ENCODE results near the gene CCDC185. TPM values are rescaled to one million over a fixed set of nuclear protein-coding genes. Genes with fewer than 3 reads are reported as not detected.

The CCDC185 gene
- total and polyA plus RNA-seq, 7 donors: not detected

DNA sequence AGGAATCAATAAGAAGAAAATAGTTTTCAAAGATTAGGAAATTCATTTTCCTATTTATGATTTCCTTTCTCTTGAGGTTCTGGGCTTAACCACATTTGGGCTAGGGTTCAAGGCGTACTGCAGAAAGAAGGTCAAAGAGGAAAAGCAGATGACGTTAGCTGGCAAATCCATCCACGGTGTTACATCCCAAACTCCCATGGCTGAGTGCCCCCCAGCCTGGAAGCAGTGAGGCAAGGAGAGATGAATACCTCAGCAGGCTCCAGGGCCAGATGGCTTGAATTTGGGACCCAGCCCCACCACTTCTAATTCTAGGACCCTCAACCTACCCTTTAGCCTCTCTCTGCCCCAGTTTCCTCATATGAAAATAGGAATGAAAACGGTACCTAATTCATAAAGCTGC is 46.9 kb upstream of the CCDC185 start:
- H3K9me3 ChIP-seq: no peaks in the 10 kb centered on the region
- peaks cover 3% of the 10 kb centered on the region for H3K4me1 ChIP-seq
- TF ChIP-seq, protein P1, sequence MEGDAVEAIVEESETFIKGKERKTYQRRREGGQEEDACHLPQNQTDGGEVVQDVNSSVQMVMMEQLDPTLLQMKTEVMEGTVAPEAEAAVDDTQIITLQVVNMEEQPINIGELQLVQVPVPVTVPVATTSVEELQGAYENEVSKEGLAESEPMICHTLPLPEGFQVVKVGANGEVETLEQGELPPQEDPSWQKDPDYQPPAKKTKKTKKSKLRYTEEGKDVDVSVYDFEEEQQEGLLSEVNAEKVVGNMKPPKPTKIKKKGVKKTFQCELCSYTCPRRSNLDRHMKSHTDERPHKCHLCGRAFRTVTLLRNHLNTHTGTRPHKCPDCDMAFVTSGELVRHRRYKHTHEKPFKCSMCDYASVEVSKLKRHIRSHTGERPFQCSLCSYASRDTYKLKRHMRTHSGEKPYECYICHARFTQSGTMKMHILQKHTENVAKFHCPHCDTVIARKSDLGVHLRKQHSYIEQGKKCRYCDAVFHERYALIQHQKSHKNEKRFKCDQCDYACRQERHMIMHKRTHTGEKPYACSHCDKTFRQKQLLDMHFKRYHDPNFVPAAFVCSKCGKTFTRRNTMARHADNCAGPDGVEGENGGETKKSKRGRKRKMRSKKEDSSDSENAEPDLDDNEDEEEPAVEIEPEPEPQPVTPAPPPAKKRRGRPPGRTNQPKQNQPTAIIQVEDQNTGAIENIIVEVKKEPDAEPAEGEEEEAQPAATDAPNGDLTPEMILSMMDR (IDR thresholded peaks at IDR 0.05): no peak
- H3K36me3 ChIP-seq (ENCODE audit: insufficient read depth in 1 of 2, low read depth in 1 of 2): no peaks in the 10 kb centered on the region
- H3K27me3 ChIP-seq (ENCODE audit: insufficient read depth in 3 of 3, low read length in 2 of 3): no peaks in the 10 kb centered on the region
- no peak overlapping the region for H3K27ac ChIP-seq
- intact Hi-C loops (cut with DNase I): loop anchor here in 1 of 2 donors (10.0 kb wide), 1 partner anchor 202 kb away; the partner anchor contains the start of gene TLR5
- H3K4me3 ChIP-seq: no peak overlapping the region
- WGBS, 3 donors: 84 to 93% (median 86%) methylated on average over 4 of the region's 4 CpGs
- no peak for DNase-seq
- ATAC-seq: no peak

DNA sequence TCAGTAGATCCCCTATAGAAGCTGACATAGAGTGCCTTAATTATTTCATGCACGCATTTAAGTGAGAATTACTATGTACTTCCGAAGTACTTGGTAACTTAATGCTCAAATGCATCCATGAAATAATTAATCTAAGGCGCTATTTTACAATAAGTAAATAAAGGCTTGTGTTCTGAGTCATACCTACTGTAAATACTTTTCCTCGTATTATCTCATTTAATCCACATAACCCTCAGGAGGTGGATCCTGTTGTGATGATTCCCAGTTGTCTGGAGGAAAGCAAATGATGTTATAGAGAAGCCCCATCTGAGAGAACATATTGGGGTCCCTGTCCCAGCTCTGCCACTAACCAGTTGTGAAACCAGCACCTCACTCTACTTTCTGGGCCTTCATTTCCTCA is 45.6 kb upstream of the CCDC185 start:
- Histone ChIP-seq H3K27ac (no peak overlapping the region), H3K9me3 (no peaks in the 10 kb centered on the region), H3K4me1 (no peaks in the 10 kb centered on the region), H3K4me3 (no peak overlapping the region), H3K36me3 (ENCODE audit: insufficient read depth in 1 of 2, low read depth in 1 of 2) (no peaks in the 10 kb centered on the region), H3K27me3 (ENCODE audit: insufficient read depth in 3 of 3, low read length in 2 of 3) (peaks cover 0 to 5% (median 0%) of the 10 kb centered on the region in 3 donors)
- TF ChIP-seq, protein P1 (IDR thresholded peaks at IDR 0.05): no peak
- no peak for DNase-seq
- intact Hi-C loops (cut with DNase I): loop anchor here in 1 of 2 donors (10.0 kb wide), 1 partner anchor 203 kb away; the partner anchor contains the start of gene TLR5
- 92 to 96% (median 95%) methylated on average over 4 of the region's 4 CpGs for WGBS, 3 donors
- ATAC-seq: no peak

DNA sequence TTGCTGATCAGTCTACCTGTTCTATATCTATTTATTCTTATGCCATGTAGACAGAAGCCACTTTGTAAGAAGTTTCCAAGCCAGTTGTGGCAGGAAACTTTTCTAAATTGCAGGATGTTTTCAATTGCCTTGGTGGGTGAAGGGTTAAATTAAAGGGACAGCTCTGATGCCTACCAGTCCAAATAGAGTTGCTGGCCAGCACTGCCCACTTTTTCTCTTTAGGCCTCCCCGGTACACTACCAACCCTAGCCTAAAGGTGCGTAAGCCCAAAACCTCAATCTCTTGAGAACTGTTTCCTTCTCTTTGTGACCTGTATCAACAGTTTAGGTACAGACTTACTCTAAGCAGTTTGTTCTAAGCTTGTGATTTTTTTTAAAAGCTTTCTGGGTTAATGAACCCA is 44.8 kb upstream of the CCDC185 start:
- 72 to 78% (median 76%) methylated on average over 2 of the region's 2 CpGs for WGBS, 3 donors
- H3K36me3 ChIP-seq (ENCODE audit: insufficient read depth in 1 of 2, low read depth in 1 of 2): no peaks in the 10 kb centered on the region
- TF ChIP-seq, protein P1 (IDR thresholded peaks at IDR 0.05): no peak
- no peak for DNase-seq
- no peak for ATAC-seq
- no peak overlapping the region for H3K4me3 ChIP-seq
- no peak overlapping the region for H3K27ac ChIP-seq
- H3K27me3 ChIP-seq (ENCODE audit: insufficient read depth in 3 of 3, low read length in 2 of 3): peaks cover 0 to 8% (median 0%) of the 10 kb centered on the region in 3 donors
- no peaks in the 10 kb centered on the region for H3K4me1 ChIP-seq
- intact Hi-C loops (cut with DNase I): loop anchor here in 1 of 2 donors (10.0 kb wide), 1 partner anchor 204 kb away; the partner anchor contains the start of gene TLR5
- H3K9me3 ChIP-seq: no peaks in the 10 kb centered on the region

DNA sequence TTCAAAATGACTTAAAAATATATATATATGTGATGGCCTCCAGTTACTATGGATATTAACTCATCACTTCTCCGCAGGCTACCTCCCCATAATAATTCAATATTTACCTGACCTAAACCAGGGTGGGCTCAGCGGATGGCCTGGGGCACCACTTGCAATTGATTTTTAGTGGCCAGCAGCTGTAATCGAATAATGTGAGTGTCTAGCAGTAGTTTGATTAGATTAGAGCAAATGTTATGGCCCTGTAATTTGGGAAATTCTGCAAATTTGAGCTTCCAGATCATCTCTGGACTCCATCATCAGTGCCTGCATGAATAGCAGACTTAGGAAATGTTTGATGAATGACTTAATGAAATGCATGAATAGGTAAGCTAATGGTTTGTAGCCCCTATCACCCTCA is 44.0 kb upstream of the CCDC185 start:
- no peaks in the 10 kb centered on the region for H3K4me1 ChIP-seq
- DNase-seq (no peak), ATAC-seq (no peak)
- H3K4me3 ChIP-seq: no peak overlapping the region
- TF ChIP-seq, protein P1 (IDR thresholded peaks at IDR 0.05): no peak
- intact Hi-C loops (cut with DNase I): loop anchor here in 1 of 2 donors (10.0 kb wide), 1 partner anchor 204 kb away; the partner anchor contains the start of gene TLR5
- H3K27me3 ChIP-seq (ENCODE audit: insufficient read depth in 3 of 3, low read length in 2 of 3): peaks cover 0 to 11% (median 0%) of the 10 kb centered on the region in 3 donors
- no peaks in the 10 kb centered on the region for H3K9me3 ChIP-seq
- no peak overlapping the region for H3K27ac ChIP-seq
- 94 to 97% (median 96%) methylated on average over 3 of the region's 3 CpGs for WGBS, 3 donors
- no peaks in the 10 kb centered on the region for H3K36me3 ChIP-seq (ENCODE audit: insufficient read depth in 1 of 2, low read depth in 1 of 2)

DNA sequence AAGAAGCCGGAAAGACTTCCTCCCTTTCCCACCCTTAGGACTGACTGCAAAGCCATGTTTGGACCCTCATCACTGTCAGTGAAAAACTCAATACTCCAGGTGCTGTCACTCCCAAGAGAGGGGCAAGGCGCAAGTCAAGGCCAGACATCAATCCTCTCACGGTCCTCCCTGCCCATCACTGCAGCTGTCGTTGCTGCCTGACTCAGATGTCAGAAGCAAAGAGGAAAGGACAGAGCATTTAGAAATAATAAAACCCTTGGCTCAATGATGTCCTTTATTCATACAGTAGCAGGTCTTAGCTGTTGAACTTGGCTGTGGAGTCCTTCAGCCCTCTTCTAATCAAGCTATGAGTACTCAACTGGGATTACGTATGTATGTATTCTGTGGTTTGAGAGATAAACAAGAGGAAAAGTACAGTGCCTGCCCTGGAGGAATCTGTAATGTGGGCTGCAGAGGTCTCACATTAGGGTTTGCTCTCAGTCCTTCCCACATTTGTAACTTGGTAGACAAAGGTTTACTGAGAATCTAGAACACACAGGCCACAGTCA is 42.8 kb upstream of the CCDC185 start:
- TF ChIP-seq, protein P1 (IDR thresholded peaks at IDR 0.05): no peak
- ATAC-seq (no peak), DNase-seq (no peak)
- Histone ChIP-seq H3K27me3 (ENCODE audit: insufficient read depth in 3 of 3, low read length in 2 of 3) (peaks cover 0 to 11% (median 0%) of the 10 kb centered on the region in 3 donors), H3K9me3 (no peaks in the 10 kb centered on the region), H3K4me3 (no peak overlapping the region), H3K27ac (no peak overlapping the region), H3K4me1 (no peaks in the 10 kb centered on the region), H3K36me3 (ENCODE audit: insufficient read depth in 1 of 2, low read depth in 1 of 2) (no peaks in the 10 kb centered on the region)
- WGBS, 3 donors: 53 to 61% (median 60%) methylated on average over 5 of the region's 5 CpGs
- intact Hi-C loops (cut with DNase I): no loop called here
